Hypothalamus (tissue), 51 donors: ENCODE measurements around the gene PRKCA.
"Not testable (repeated sequence)": the region's sequence is repeated elsewhere in the genome, so short reads cannot be mapped to it uniquely, and the experiment has no call there.

ENCODE experiments used
- DNase-seq, 51 donors: peaks; one replicate each; lab custom pipeline; 2025; lab: John Stamatoyannopoulos, UW

PRKCA gene

DNA sequence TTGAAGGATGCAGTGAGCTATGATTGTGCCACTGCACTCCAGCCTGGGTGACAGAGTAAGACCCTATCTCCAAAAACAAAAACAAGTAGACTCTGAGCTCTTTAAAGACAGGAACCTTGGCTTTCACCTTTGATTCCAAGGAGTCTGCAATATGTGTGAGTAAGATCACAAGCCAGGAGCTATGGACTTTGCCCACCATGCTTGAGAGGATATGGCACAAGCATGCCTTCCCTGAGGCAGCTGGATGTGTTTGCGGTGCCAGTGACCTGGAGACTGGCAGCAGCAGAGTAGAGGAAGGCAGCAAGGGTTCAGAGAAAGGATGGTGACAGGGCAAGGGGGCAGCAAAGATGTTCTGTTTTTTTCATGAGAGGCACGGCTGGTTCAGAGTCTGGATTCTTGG lies 14.5 kb upstream of the PRKCA start:
- no peak for DNase-seq

GRCh38 chr17:66290101-66290722 lies 12.2 kb upstream of the PRKCA start:
- no peak for DNase-seq

DNA sequence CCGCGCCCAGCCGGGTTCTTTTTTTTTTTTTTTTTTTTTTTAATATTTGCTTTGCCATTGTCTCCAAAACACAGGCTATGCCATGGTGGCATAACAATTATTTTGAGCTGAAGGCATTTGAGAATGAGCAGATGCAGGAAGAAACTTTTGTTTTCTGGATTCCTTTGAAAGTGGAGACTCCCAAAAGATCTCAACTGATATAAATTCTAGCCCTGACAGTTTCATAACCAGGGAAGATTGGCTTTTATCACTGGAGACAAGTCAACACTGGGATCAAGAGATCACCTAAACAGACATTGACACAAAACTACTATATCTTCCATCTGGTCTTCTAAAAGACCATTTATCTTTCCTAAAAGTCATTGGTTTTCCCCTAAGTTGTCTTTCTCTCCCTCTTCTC lies 10.1 kb upstream of the PRKCA start:
- no peak for DNase-seq

DNA sequence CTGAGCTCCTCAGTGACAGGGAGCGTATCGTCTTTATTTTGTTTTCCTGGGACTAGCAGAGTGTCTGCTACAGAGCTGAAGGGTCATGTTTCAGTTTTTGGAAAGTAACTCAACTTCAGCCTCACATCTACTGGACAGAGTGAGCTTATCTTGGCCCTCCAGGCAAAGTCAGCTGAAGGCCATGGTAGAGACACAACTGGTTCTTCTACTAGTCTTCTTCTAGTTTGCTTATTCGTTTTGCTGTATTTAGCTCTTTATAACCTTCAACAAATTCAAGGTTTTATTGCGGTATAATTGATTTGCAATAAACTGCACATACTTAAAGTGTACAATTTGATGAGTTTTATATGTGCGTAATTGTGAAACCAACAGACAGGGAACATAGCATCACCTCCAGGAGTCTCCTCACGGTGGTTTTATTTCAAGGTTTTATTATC lies 6.1 kb upstream of the PRKCA start:
- DNase-seq: no peak

DNA sequence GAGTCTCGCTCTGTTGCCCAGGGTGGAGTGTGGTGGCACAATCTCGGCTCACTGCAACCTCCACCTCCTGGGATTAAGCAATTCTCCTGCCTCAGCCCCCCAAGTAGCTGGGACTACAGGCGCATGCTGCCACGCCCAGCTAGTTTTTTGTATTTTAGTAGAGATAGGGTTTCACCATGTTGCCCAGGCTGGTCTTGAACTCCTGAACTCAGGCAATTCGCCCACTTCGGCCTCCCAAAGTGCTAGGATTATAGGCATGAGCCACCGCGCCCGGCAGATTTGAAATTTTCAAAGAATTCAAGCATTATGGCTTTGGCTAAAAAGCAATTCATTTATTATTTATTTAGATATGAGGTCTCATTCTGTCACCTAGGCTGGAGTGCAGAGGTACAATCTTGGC lies 5.0 kb upstream of the PRKCA start:
- DNase-seq: not testable (repeated sequence)

DNA sequence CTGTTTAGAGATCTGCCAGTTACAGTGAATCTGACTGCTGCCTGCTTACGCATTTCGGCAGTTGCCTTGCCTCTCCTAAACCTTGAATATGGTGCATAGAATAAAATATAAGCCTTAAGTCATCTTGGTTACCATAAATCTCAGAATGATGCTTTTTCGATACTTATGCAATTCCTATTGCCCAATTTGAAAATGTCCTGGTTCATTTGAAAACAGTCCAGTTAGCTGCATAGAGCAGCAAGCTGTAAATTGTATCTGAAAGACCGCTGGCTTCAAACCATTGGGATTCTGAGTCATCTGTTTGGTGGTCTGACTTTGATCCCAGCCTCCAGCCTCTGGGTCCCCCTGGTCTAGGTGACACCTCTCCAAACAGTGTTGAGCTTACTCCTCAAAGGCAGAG lies 2.7 kb upstream of the PRKCA start:
- no peak for DNase-seq

GRCh38 chr17:66300956-66301355 lies 1.5 kb upstream of the PRKCA start:
- no peak for DNase-seq

DNA sequence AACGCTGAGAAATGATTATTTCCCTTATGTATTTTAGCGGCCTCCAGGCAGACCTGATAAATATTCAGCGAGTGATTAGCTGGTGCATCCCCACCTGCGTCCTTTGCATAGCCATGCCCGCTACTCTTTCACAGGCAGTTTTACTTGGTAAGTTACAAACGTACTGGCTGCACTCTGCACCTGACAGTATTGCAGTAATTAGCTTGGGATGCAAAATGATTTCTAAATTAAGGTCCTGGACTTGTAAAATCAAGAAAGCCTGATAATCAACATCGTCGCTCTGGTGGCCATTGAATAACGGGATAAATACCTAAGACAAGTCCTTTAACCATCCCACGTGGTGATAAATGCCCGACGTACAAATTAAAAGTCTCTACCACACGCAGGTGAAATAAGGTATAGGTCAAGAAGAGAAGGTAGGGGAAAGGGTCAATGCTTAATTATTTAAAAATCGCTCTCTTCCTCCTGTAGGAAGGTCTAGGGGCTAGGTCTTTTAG lies 998 bp upstream of the PRKCA start:
- no peak for DNase-seq

GRCh38 chr17:66302761-66303626 lies 581 bp downstream of the PRKCA start:
- peak in 44 of 51 donors; percentile 18 to 78 (median 56) for DNase-seq

- peak in 8 of 51 donors; percentile 3 to 58 (median 22) for DNase-seq
Measured at GRCh38 chr17:66304304-66305174, 2.1 kb downstream of the PRKCA start.

GRCh38 chr17:66306446-66306845 lies 4.0 kb downstream of the PRKCA start:
- DNase-seq: peak in 1 of 51 donors; percentile 6

DNA sequence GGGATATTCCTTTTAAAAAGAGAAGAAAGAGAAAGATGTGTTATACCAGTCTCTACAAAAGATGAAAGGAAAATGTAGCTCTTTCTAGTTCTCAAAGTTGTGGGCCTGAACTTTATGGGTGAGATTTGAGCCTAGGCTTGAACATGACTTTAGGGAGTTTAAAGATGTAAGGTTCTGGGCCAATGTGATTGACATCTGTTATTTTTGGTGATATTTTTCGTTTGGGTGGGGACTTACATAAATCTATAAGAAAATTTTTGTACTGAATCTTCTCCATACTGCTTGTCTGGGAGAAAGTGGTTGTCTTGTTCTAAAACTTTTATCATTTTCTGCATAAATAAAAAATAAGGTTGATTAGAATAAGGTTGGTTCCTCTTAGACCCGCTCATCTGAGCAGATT lies 4.8 kb downstream of the PRKCA start:
- no peak for DNase-seq

- no peak for DNase-seq
Measured at GRCh38 chr17:66308856-66309255, 6.4 kb downstream of the PRKCA start.

- DNase-seq: peak in 5 of 51 donors; percentile 4 to 23 (median 12)
Measured at GRCh38 chr17:66309793-66310192, 7.4 kb downstream of the PRKCA start.

DNA sequence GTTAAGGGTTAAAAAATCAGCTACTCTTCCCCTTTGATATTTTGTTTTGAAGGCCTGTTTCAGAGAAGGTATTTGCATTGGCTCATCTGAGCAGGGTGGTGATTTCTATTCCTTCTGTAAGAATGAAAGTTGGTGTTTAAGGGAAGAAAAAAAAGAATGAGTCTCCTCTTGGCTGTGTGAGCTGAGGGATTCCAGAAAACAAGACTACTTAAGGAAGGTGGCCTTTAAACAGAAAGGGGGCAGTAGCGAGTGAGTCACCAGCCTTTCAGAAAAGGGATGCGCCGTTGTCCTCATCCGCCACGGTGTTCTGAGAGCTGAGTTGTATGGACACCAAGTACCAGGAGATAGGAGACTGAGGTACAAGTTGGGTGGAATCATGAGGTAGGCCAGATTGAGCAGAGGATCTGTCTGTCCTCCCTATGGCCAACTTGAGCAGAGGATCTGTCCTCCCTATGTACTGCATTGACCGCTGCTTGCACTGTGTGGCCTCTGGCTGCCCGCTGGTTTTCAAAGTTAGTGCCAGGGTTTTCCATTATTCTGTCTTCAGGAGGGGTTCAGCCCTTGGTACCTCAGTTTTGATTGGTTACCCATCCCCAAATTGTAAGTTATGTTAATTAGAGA lies 8.2 kb downstream of the PRKCA start:
- peak in 2 of 51 donors; percentile 4 to 20 for DNase-seq

- no peak for DNase-seq
Measured at GRCh38 chr17:66312912-66313311, 10.5 kb downstream of the PRKCA start.

DNA sequence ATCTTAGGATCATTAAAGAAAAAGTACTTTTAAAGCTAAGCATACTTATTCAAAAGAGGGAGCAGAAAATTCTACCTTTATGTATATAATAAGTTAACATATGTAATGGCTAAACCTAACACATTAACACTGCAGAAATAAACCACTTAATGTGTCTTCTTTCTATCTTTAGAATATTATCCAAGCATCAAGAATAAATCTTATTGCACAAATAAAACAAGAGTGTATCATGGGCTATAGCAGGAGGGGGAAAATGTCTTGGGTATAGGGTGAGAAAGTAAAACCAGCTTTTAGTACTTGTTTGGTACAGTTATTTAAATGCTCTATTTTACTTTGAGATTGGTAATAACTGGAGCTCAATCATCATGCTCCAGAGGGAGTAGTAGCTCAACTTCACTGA lies 10.9 kb downstream of the PRKCA start:
- no peak for DNase-seq

- DNase-seq: no peak
Measured at GRCh38 chr17:66313995-66314659, 11.7 kb downstream of the PRKCA start.

DNA sequence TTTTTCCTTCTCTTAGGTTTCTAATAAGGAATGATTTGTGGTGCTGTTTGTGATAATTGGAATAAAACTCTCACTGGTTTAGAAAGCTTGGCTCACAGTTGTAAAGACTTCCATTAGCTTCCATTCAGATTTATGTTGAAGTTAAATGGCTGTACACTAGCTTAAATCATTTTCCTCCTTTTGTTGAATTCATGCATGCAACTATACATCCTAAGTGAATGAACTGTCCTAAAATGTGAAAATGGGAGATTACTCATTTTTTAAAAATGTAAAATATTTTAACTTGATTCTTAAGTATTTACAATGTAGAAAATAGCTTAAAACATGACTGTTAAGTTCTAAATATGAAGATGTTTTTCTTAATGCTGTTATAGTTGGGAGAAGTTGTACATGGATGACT lies 15.2 kb downstream of the PRKCA start:
- DNase-seq: no peak

DNA sequence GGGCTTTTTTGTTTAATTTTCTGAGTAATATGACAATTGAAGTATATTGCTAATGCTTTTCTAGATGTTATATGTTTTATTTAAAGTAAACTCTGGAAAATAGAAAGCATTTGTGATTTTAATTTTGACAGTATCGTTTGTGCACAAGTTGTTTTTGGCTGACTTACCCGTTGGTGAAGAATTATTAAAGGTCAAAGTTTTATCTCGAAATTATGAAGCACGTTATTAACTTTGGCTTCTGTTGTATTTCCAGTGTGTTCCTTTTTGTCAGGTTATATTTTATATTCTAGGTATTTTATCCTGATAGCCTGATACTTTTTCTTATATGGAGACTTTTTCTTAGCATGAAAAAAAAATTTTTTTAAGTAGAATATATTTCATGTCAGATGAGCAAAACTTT lies 16.8 kb downstream of the PRKCA start:
- no peak for DNase-seq
